ENCODE data around the gene TMUB1. TPM values are rescaled to one million over a fixed set of nuclear protein-coding genes. Genes with fewer than 3 reads are reported as not detected.

TMUB1 gene
- total RNA-seq, 1 donor from 2014 or later = 12.5 TPM

DNA sequence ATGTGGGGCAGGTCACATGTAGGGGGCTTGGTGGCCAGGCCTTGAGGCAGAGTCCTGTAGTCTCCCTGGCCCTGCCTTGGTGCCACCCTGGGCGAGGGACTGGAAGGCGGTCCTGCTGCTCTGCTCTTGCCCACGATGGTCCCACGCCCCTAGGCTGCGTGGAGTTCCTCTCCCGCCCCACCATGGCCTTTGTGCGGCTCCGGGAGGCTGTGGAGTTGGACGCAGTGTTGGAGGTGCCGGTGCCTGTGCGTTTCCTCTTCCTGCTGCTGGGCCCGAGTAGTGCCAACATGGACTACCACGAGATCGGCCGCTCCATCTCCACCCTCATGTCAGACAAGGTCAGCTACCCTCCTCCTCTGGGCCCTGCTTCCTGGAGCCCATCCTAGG, 12.7 kb downstream of the TMUB1 start:
- peaks cover 56 to 71% (median 62%) of the 10 kb centered on the region in 3 donors for H3K36me3 ChIP-seq (ENCODE audit: control insufficient read depth in 3 of 3, insufficient read depth in 3 of 3, low read length in 3 of 3)

DNA sequence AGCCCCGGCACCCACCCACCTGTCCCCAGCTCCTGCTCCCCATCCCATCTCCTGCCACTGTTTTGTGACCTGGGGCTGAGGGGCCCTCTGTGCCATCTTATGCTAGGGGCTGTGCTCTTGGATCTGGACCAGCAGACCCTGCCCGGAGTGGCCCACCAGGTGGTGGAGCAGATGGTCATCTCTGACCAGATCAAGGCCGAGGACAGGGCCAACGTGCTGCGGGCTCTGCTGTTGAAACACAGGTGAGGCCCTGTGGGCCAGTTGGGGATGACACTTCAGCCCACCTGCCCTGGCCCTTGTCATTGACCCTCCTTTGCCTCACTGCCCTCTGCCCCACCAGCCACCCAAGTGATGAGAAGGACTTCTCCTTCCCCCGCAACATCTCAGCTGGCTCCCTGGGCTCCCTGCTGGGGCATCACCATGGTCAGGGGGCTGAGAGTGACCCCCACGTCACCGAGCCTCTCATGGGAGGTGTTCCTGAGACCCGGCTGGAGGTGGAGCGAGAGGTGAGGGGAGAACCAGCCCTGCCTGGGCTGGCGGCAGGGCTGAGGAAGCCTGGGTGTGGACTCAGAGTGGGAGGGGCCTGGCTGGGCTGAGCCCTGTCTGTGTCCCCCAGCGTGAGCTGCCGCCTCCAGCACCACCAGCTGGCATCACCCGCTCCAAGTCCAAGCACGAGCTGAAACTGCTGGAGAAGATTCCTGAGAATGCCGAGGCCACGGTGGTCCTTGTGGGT, 13.3 kb downstream of the TMUB1 start:
- H3K27me3 ChIP-seq (ENCODE audit: control insufficient read depth in 3 of 3, insufficient read depth in 3 of 3, low read length in 3 of 3) = no peaks in the 10 kb centered on the region
- H3K27ac ChIP-seq (ENCODE audit: low read depth, low read length) = no peak overlapping the region
- no peak overlapping the region for H3K4me3 ChIP-seq (ENCODE audit: low read length in 3 of 3)
- no peaks in the 10 kb centered on the region for H3K4me1 ChIP-seq (ENCODE audit: control insufficient read depth in 3 of 3, insufficient read depth in 3 of 3, low read length in 3 of 3)
- no peak overlapping the region for H3K9ac ChIP-seq (ENCODE audit: low read depth in 1 of 3, low read length in 3 of 3)
- no peaks in the 10 kb centered on the region for H3K9me3 ChIP-seq (ENCODE audit: control insufficient read depth in 3 of 3, low read length in 3 of 3)
- peaks cover 56 to 72% (median 62%) of the 10 kb centered on the region in 3 donors for H3K36me3 ChIP-seq (ENCODE audit: control insufficient read depth in 3 of 3, insufficient read depth in 3 of 3, low read length in 3 of 3)

More for the DNA sequence above, 12.7 kb downstream of the TMUB1 start:
- no peaks in the 10 kb centered on the region for H3K27me3 ChIP-seq (ENCODE audit: control insufficient read depth in 3 of 3, insufficient read depth in 3 of 3, low read length in 3 of 3)
- no peak overlapping the region for H3K27ac ChIP-seq (ENCODE audit: low read depth, low read length)
- no peak overlapping the region for H3K4me3 ChIP-seq (ENCODE audit: low read length in 3 of 3)
- no peaks in the 10 kb centered on the region for H3K4me1 ChIP-seq (ENCODE audit: control insufficient read depth in 3 of 3, insufficient read depth in 3 of 3, low read length in 3 of 3)
- H3K9me3 ChIP-seq (ENCODE audit: control insufficient read depth in 3 of 3, low read length in 3 of 3) = no peaks in the 10 kb centered on the region
- no peak overlapping the region for H3K9ac ChIP-seq (ENCODE audit: low read depth in 1 of 3, low read length in 3 of 3)

DNA sequence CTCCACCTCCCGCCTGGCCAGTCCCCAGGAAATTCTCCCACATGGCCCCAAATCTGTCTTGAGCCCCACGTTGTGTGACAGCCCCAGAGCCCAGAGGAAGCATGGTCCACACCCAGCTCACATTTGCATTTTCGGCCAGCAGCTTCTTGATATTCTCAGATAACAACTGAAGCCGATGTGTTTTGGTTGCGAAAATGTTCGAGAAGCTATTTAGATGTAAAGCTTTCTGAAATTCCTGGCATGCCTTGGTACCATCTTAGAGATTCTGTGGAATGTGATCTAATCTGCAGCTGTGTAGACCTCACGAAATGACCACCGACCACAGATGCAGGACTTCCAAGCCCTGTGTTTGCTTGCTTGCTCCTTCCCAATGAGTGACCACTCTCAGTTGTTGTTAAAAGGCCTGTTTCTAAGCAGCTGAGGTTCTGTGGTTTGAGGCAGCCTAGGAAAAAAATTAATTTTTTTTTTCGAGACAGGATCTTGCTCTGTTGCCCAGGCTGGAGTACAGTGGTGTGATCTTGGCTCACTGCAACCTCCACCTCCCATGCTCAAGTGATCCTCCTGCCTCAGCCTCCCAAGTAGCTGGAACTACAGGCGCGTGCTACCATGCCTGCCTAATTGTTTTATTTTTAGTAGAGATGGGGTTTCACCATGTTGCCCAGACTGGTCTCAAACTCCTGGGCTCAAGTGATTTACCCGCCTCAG, 15.1 kb downstream of the TMUB1 start:
- Histone ChIP-seq H3K27me3 (ENCODE audit: control insufficient read depth in 3 of 3, insufficient read depth in 3 of 3, low read length in 3 of 3) (no peaks in the 10 kb centered on the region), H3K9ac (ENCODE audit: low read depth in 1 of 3, low read length in 3 of 3) (no peak overlapping the region), H3K36me3 (ENCODE audit: control insufficient read depth in 3 of 3, insufficient read depth in 3 of 3, low read length in 3 of 3) (peaks cover 46 to 66% (median 58%) of the 10 kb centered on the region in 3 donors)

DNA sequence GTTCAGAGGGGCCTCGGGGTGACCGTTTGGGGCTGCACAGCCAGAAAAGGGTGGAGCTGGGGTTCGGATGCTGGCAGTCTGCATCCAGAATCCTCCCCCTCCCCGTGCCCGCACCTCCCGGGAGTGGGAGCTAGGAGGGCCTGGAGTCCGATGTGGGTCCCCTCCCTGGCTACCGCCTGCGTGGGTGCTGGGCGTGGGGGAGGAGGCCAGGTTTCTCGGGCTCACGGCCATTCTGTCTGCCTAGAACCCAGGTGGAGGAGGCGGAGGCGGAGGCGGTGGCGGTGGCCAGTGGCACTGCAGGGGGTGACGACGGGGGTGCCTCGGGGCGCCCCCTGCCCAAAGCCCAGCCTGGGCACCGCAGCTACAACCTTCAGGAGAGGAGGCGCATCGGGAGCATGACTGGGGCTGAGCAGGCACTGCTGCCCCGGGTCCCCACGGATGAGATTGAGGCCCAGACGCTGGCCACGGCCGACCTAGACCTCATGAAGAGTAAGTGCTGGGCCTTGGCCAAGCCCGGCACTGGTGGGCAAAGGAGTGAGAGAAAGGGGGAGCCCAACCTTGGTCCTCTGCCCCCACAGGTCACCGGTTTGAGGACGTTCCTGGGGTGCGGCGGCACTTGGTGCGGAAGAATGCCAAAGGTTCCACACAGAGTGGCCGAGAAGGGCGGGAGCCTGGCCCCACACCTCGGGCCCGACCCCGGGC, 16.9 kb downstream of the TMUB1 start:
- peaks cover 40 to 55% (median 51%) of the 10 kb centered on the region in 3 donors for H3K36me3 ChIP-seq (ENCODE audit: control insufficient read depth in 3 of 3, insufficient read depth in 3 of 3, low read length in 3 of 3)
- H3K9ac ChIP-seq (ENCODE audit: low read depth in 1 of 3, low read length in 3 of 3) = no peak overlapping the region
- H3K4me3 ChIP-seq (ENCODE audit: low read length in 3 of 3) = no peak overlapping the region
- H3K27ac ChIP-seq (ENCODE audit: low read depth, low read length) = no peak overlapping the region
- H3K9me3 ChIP-seq (ENCODE audit: control insufficient read depth in 3 of 3, low read length in 3 of 3) = no peaks in the 10 kb centered on the region
- H3K27me3 ChIP-seq (ENCODE audit: control insufficient read depth in 3 of 3, insufficient read depth in 3 of 3, low read length in 3 of 3) = no peaks in the 10 kb centered on the region
- H3K4me1 ChIP-seq (ENCODE audit: control insufficient read depth in 3 of 3, insufficient read depth in 3 of 3, low read length in 3 of 3) = peaks cover 11 to 13% (median 13%) of the 10 kb centered on the region in 3 donors

More for the DNA sequence above, 15.1 kb downstream of the TMUB1 start:
- H3K27ac ChIP-seq (ENCODE audit: low read depth, low read length) = no peak overlapping the region
- no peaks in the 10 kb centered on the region for H3K9me3 ChIP-seq (ENCODE audit: control insufficient read depth in 3 of 3, low read length in 3 of 3)
- H3K4me1 ChIP-seq (ENCODE audit: control insufficient read depth in 3 of 3, insufficient read depth in 3 of 3, low read length in 3 of 3) = peaks cover 0 to 3% (median 3%) of the 10 kb centered on the region in 3 donors
- H3K4me3 ChIP-seq (ENCODE audit: low read length in 3 of 3) = no peak overlapping the region

DNA sequence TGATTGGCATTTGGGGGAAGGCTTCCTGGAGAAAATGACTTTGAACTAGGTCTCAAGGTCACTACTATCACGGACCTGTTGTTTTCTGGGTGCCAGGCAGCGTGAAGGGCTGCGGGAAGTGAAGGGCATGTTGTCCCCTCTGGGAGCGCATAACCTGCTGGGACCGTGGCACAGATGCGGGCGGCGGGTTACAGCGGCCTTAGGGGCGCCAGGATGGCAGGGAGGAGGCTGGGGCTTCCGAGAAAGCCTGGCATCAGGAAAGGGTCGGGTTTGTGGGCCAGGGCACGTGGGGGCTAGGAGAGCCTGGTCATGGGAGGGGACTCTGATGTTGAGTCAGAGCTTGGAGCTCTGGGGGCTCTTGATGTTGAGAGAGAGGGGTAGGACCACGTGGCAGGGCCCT, 17.8 kb downstream of the TMUB1 start:
- H3K27ac ChIP-seq (ENCODE audit: low read depth, low read length) = no peak overlapping the region
- no peak overlapping the region for H3K9ac ChIP-seq (ENCODE audit: low read depth in 1 of 3, low read length in 3 of 3)
- no peaks in the 10 kb centered on the region for H3K27me3 ChIP-seq (ENCODE audit: control insufficient read depth in 3 of 3, insufficient read depth in 3 of 3, low read length in 3 of 3)
- no peak overlapping the region for H3K4me3 ChIP-seq (ENCODE audit: low read length in 3 of 3)
- peaks cover 19 to 22% (median 22%) of the 10 kb centered on the region in 3 donors for H3K4me1 ChIP-seq (ENCODE audit: control insufficient read depth in 3 of 3, insufficient read depth in 3 of 3, low read length in 3 of 3)
- H3K9me3 ChIP-seq (ENCODE audit: control insufficient read depth in 3 of 3, low read length in 3 of 3) = no peaks in the 10 kb centered on the region
- peaks cover 34 to 50% (median 42%) of the 10 kb centered on the region in 3 donors for H3K36me3 ChIP-seq (ENCODE audit: control insufficient read depth in 3 of 3, insufficient read depth in 3 of 3, low read length in 3 of 3)

DNA sequence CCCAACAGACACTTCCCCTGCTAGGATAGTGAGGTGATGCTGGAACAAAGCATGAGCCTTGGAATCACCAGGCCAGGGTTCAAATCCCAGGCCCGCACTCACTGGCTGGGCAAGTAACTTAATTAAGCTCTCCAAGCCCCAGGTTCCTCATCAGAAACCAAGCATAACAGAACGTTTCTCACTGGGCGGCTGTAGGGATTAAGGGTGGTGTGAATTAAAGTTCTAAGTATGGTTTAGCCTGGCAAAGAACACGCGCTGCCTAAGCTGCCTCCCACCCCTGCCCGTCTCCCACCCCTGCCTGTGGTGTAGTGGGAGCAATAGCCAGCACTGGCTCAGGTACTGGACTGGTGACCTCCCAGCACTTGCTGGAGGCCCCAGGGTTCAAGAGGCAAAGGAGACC, 18.3 kb downstream of the TMUB1 start:
- Histone ChIP-seq H3K4me3 (ENCODE audit: low read length in 3 of 3) (no peak overlapping the region), H3K27ac (ENCODE audit: low read depth, low read length) (no peak overlapping the region), H3K9me3 (ENCODE audit: control insufficient read depth in 3 of 3, low read length in 3 of 3) (no peaks in the 10 kb centered on the region), H3K9ac (ENCODE audit: low read depth in 1 of 3, low read length in 3 of 3) (no peak overlapping the region), H3K36me3 (ENCODE audit: control insufficient read depth in 3 of 3, insufficient read depth in 3 of 3, low read length in 3 of 3) (peaks cover 28 to 44% (median 37%) of the 10 kb centered on the region in 3 donors), H3K4me1 (ENCODE audit: control insufficient read depth in 3 of 3, insufficient read depth in 3 of 3, low read length in 3 of 3) (peaks cover 24 to 27% (median 27%) of the 10 kb centered on the region in 3 donors), H3K27me3 (ENCODE audit: control insufficient read depth in 3 of 3, insufficient read depth in 3 of 3, low read length in 3 of 3) (no peaks in the 10 kb centered on the region)

DNA sequence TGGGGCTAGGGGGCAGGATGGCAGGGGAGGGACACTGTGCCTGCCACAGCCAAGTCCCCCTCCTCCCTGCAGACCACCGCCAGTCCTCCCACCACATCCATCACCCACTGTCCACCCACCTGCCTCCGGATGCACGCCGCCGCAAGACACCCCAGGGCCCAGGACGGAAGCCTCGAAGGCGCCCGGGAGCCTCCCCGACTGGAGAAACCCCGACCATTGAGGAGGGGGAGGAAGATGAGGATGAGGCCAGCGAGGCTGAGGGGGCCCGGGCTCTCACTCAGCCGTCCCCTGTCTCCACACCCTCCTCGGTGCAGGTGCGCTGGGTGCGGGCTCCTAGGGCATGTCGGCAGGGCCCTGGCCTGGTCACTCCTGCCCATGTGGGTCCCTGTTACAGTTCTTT, 18.8 kb downstream of the TMUB1 start:
- Histone ChIP-seq H3K4me1 (ENCODE audit: control insufficient read depth in 3 of 3, insufficient read depth in 3 of 3, low read length in 3 of 3) (peaks cover 26 to 27% (median 27%) of the 10 kb centered on the region in 3 donors), H3K27ac (ENCODE audit: low read depth, low read length) (no peak overlapping the region)

DNA sequence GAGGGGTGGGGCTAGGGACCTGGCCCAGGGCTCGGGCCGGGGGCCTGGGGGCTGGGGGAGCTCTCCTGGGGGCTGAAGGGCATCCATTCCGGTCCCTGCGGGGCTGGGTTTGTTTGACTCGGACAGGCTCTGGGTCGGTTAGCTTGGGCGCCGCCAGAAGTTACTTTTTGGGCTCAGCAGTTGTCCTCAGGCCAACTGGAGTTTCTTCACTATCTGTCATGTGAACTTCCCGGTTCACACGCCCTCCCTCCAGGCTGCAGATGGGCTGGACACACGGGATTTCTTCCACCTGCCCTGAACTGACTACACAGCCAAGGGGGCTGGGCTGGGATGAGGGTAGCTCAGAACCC, 20.1 kb downstream of the TMUB1 start:
- no peaks in the 10 kb centered on the region for H3K9me3 ChIP-seq (ENCODE audit: control insufficient read depth in 3 of 3, low read length in 3 of 3)
- H3K36me3 ChIP-seq (ENCODE audit: control insufficient read depth in 3 of 3, insufficient read depth in 3 of 3, low read length in 3 of 3) = peaks cover 21 to 30% (median 24%) of the 10 kb centered on the region in 3 donors
- no peaks in the 10 kb centered on the region for H3K27me3 ChIP-seq (ENCODE audit: control insufficient read depth in 3 of 3, insufficient read depth in 3 of 3, low read length in 3 of 3)
- H3K4me1 ChIP-seq (ENCODE audit: control insufficient read depth in 3 of 3, insufficient read depth in 3 of 3, low read length in 3 of 3) = peaks cover 37 to 38% (median 37%) of the 10 kb centered on the region in 3 donors
- peak overlapping the region; percentile 7 for H3K27ac ChIP-seq (ENCODE audit: low read depth, low read length)
- H3K4me3 ChIP-seq (ENCODE audit: low read length in 3 of 3) = no peak overlapping the region
- H3K9ac ChIP-seq (ENCODE audit: low read depth in 1 of 3, low read length in 3 of 3) = peak overlapping the region in 1 of 3 donors; percentile 8

More for the DNA sequence above, 18.8 kb downstream of the TMUB1 start:
- no peaks in the 10 kb centered on the region for H3K9me3 ChIP-seq (ENCODE audit: control insufficient read depth in 3 of 3, low read length in 3 of 3)
- peaks cover 25 to 39% (median 32%) of the 10 kb centered on the region in 3 donors for H3K36me3 ChIP-seq (ENCODE audit: control insufficient read depth in 3 of 3, insufficient read depth in 3 of 3, low read length in 3 of 3)
- H3K27me3 ChIP-seq (ENCODE audit: control insufficient read depth in 3 of 3, insufficient read depth in 3 of 3, low read length in 3 of 3) = no peaks in the 10 kb centered on the region
- H3K9ac ChIP-seq (ENCODE audit: low read depth in 1 of 3, low read length in 3 of 3) = no peak overlapping the region
- no peak overlapping the region for H3K4me3 ChIP-seq (ENCODE audit: low read length in 3 of 3)

GRCh38 chr7:151062399-151063211, 20.7 kb downstream of the TMUB1 start:
- H3K9me3 ChIP-seq (ENCODE audit: control insufficient read depth in 3 of 3, low read length in 3 of 3) = no peaks in the 10 kb centered on the region
- peaks cover 37 to 40% (median 39%) of the 10 kb centered on the region in 3 donors for H3K4me1 ChIP-seq (ENCODE audit: control insufficient read depth in 3 of 3, insufficient read depth in 3 of 3, low read length in 3 of 3)
- peak overlapping the region; percentile 7 for H3K27ac ChIP-seq (ENCODE audit: low read depth, low read length)
- no peaks in the 10 kb centered on the region for H3K27me3 ChIP-seq (ENCODE audit: control insufficient read depth in 3 of 3, insufficient read depth in 3 of 3, low read length in 3 of 3)
- H3K9ac ChIP-seq (ENCODE audit: low read depth in 1 of 3, low read length in 3 of 3) = peak overlapping the region in 1 of 3 donors; percentile 33
- peak overlapping the region in 1 of 3 donors; percentile 6 for H3K4me3 ChIP-seq (ENCODE audit: low read length in 3 of 3)
- peaks cover 19 to 25% (median 20%) of the 10 kb centered on the region in 3 donors for H3K36me3 ChIP-seq (ENCODE audit: control insufficient read depth in 3 of 3, insufficient read depth in 3 of 3, low read length in 3 of 3)

Measured in skeletal muscle tissue (tissue), 4 donors.